Breast epithelium (tissue), 3 donors: Measurements from ENCODE around the gene CCDC144A.
"Not testable (repeated sequence)": the region's sequence is repeated elsewhere in the genome, so short reads cannot be mapped to it uniquely, and the experiment has no call there.

Experiments
- CTCF ChIP-seq, 3 donors: fragments of 450-650 bp; IDR thresholded peaks; one replicate each; pipeline ENCODE4 v1.5.1; 2016 to 2017; ENCODE audit warnings: antibody characterized with exemption in 3 of 3, mild to moderate bottlenecking in 3 of 3, moderate library complexity in 3 of 3
- POLR2A ChIP-seq: fragments of 450-650 bp; IDR thresholded peaks from one replicate; pipeline ENCODE4 v1.6.1; 2016; ENCODE audit warnings: antibody characterized with exemption, mild to moderate bottlenecking, moderate library complexity

- not testable (repeated sequence) for TF ChIP-seq CTCF (IDR thresholded peaks at IDR 0.05); POLR2A
These were observed 68.1 kb downstream of the CCDC144A start for GRCh38 chr17:16758177-16758576.
